SK-N-SH (cell line): ENCODE results near the gene SHMT1. TPM values are rescaled to one million over a fixed set of nuclear protein-coding genes. Genes with fewer than 3 reads are reported as not detected.

ENCODE experiments used
- CTCF ChIA-PET: fragments of 300-600, 350-600 bp; formaldehyde crosslinking; extraction: SDS; loops from one replicate; lab custom pipeline; 2021; lab: Yijun Ruan, JAX
- POLR2A ChIA-PET: fragments of 350-600 bp; sonication (Branson Sonifier 250); formaldehyde crosslinking; extraction: SDS; loops from one replicate; lab custom pipeline; 2020; ENCODE audit warnings: antibody characterized with exemption, inconsistent platforms; lab: Yijun Ruan, JAX
- DNase-seq: peaks from one replicate; pipeline ENCODE4 v3.0.0; 2012
- H2AFZ ChIP-seq: fragments of 200-600 bp; sonication (generic); 2 replicates; pipeline ENCODE4 v1.8.1; 2016; ENCODE audit warnings: antibody characterized with exemption, mild to moderate bottlenecking, low read depth
- H3F3A ChIP-seq: fragments of 200-600 bp; sonication (generic); replicated peaks from 2 replicates; pipeline ENCODE3; 2016; ENCODE audit warnings: antibody characterized with exemption, mild to moderate bottlenecking; ENCODE audit not compliant: insufficient read depth
- H3K27ac ChIP-seq, 2 experiments: fragments of 200-500 bp in 1 of 2; fragments of 200-600 bp in 1 of 2; sonication (Bioruptor generic) in 1 of 2; sonication (generic), shearing (Covaris generic) in 1 of 2; 2 replicates each; pipeline versions ENCODE4 v1.5.1 to v1.6.1; 2014 to 2016; ENCODE audit warnings: low read depth in 2 of 2, inconsistent platforms in 1 of 2, low read length in 1 of 2, mild to moderate bottlenecking in 1 of 2, mixed read lengths in 1 of 2
- H3K27me3 ChIP-seq: fragments of 200-600 bp; sonication (generic), shearing (Covaris generic); 2 replicates; pipeline ENCODE4 v1.6.1; 2016; ENCODE audit warnings: mixed run types; ENCODE audit not compliant: insufficient read depth
- H3K36me3 ChIP-seq, 2 experiments: fragments of 200-500 bp in 1 of 2; fragments of 200-600 bp in 1 of 2; sonication (Bioruptor generic) in 1 of 2; sonication (generic) in 1 of 2; replicated peaks in 1 of 2; 2 replicates each; pipeline versions ENCODE3 to v1.5.1; 2014 to 2016; ENCODE audit warnings: low read length in 1 of 2, mild to moderate bottlenecking in 1 of 2; ENCODE audit not compliant: insufficient read depth in 2 of 2, control insufficient read depth in 1 of 2
- H3K4me1 ChIP-seq, 2 experiments: fragments of 200-500 bp in 1 of 2; fragments of 200-600 bp in 1 of 2; sonication (Bioruptor generic) in 1 of 2; sonication (generic), shearing (Covaris generic) in 1 of 2; 2 replicates each; pipeline versions ENCODE4 v1.5.1 to v1.6.1; 2014 to 2016; ENCODE audit warnings: low read depth in 1 of 2, low read length in 1 of 2, mixed run types in 1 of 2; ENCODE audit not compliant: insufficient read depth in 2 of 2, control insufficient read depth in 1 of 2
- H3K4me2 ChIP-seq: fragments of 200-600 bp; sonication (generic), shearing (Covaris generic); 2 replicates; pipeline ENCODE4 v1.6.1; 2017; ENCODE audit warnings: mixed run types
- H3K4me3 ChIP-seq, 2 experiments: fragments of 200-500 bp in 1 of 2; fragments of 200-600 bp in 1 of 2; sonication (Bioruptor generic) in 1 of 2; sonication (generic), shearing (Covaris generic) in 1 of 2; 2 replicates each; pipeline versions ENCODE4 v1.5.1 to v1.8.1; 2014 to 2016; ENCODE audit warnings: low read depth in 2 of 2, inconsistent platforms in 1 of 2, low read length in 1 of 2, mild to moderate bottlenecking in 1 of 2, mixed read lengths in 1 of 2, moderate library complexity in 1 of 2
- H3K79me2 ChIP-seq: fragments of 200-600 bp; sonication (generic); 2 replicates; pipeline ENCODE4 v1.8.1; 2017; ENCODE audit warnings: mild to moderate bottlenecking; ENCODE audit not compliant: insufficient read depth
- H3K9ac ChIP-seq: fragments of 200-600 bp; sonication (generic); 2 replicates; pipeline ENCODE4 v1.6.1; 2017; ENCODE audit warnings: mixed run types
- H3K9me2 ChIP-seq: fragments of 200-600 bp; sonication (generic); 2 replicates; pipeline ENCODE4 v1.6.1; 2017; ENCODE audit warnings: mixed run types
- H3K9me3 ChIP-seq: fragments of 200-600 bp; sonication (generic); 2 replicates; pipeline ENCODE4 v1.6.1; 2017; ENCODE audit warnings: mixed run types, mild to moderate bottlenecking, moderate library complexity
- H4K20me1 ChIP-seq: fragments of 200-600 bp; sonication (generic); 2 replicates; pipeline ENCODE4 v1.6.1; 2017; ENCODE audit warnings: mild to moderate bottlenecking, mixed run types; ENCODE audit not compliant: insufficient read depth
- CHD2 ChIP-seq: fragments of 150-350 bp; IDR thresholded peaks from 2 replicates; pipeline ENCODE4 v1.6.1; 2018; ENCODE audit warnings: low read length; ENCODE audit not compliant: partially characterized antibody
- ELF1 ChIP-seq: IDR thresholded peaks from 2 replicates; pipeline ENCODE4 v1.4.0; 2012
- EZH2phosphoT487 ChIP-seq: fragments of 200-600 bp; sonication (generic); IDR thresholded peaks from 2 replicates; pipeline ENCODE4 v1.6.1; 2017; ENCODE audit warnings: low read depth, mixed run types, mild to moderate bottlenecking, antibody characterized with exemption, moderate library complexity, borderline replicate concordance
- FOXJ3 ChIP-seq: sonication (generic); formaldehyde crosslinking; IDR thresholded peaks from 2 replicates; pipeline ENCODE4 v1.5.1; 2020; ENCODE audit warnings: mild to moderate bottlenecking, missing genetic modification reagents
- GABPA ChIP-seq: IDR thresholded peaks from 2 replicates; pipeline ENCODE4 v1.4.0; 2012; ENCODE audit warnings: low read depth, mild to moderate bottlenecking
- GATA2 ChIP-seq: sonication (generic); formaldehyde crosslinking; IDR thresholded peaks from 2 replicates; pipeline ENCODE4 v1.5.0; 2020; ENCODE audit warnings: mild to moderate bottlenecking, missing genetic modification reagents
- IRF3 ChIP-seq: fragments of 150-350 bp; IDR thresholded peaks from 2 replicates; pipeline ENCODE4 v1.6.1; 2016; ENCODE audit warnings: mild to moderate bottlenecking, low read depth, low read length
- JUND ChIP-seq: IDR thresholded peaks from 2 replicates; pipeline ENCODE4 v1.4.0; 2012
- MEF2A ChIP-seq: IDR thresholded peaks from 2 replicates; pipeline ENCODE4 v1.4.0; 2012; ENCODE audit warnings: low read depth, borderline replicate concordance
- NFIC ChIP-seq: IDR thresholded peaks from 2 replicates; pipeline ENCODE4 v1.4.0; 2012; ENCODE audit warnings: borderline replicate concordance
- RAD21 ChIP-seq: IDR thresholded peaks from 2 replicates; pipeline ENCODE4 v1.6.1; 2012; ENCODE audit warnings: mild to moderate bottlenecking, low read length
- SIN3A ChIP-seq: IDR thresholded peaks from 2 replicates; pipeline ENCODE4 v1.6.1; 2012; ENCODE audit warnings: low read depth, mild to moderate bottlenecking, low read length, moderate library complexity, borderline replicate concordance
- TAF1 ChIP-seq: IDR thresholded peaks from 2 replicates; pipeline ENCODE4 v1.6.1; 2012; ENCODE audit warnings: low read depth, mild to moderate bottlenecking, low read length, moderate library complexity, borderline replicate concordance
- USF1 ChIP-seq: IDR thresholded peaks from 2 replicates; pipeline ENCODE4 v1.4.0; 2012; ENCODE audit warnings: low read depth, borderline replicate concordance
- USF2 ChIP-seq: fragments of 150-350 bp; IDR thresholded peaks from 2 replicates; pipeline ENCODE4 v1.6.1; 2017; ENCODE audit warnings: antibody characterized with exemption, low read length, low read depth, borderline replicate concordance
- WGBS: methylation state at CpG from one replicate; pipeline ENCODE4 v1.1.6; 2017; ENCODE audit warnings: low lambda C conversion rate; 5-methylcytosine and 5-hydroxymethylcytosine counted together
- polyA plus RNA-seq, 3 experiments: library from polyadenylated mRNA; depleted of rRNA; stranded (reverse); fragments of >200 nt; gene quantifications; 2 replicates each; pipeline ENCODE4 v1.2.3, GENCODE V29; 2012
- TF ChIP-seq, protein P1 (sequence below): IDR thresholded peaks from 2 replicates; pipeline ENCODE4 v1.6.1; 2012; ENCODE audit warnings: mild to moderate bottlenecking, low read depth, low read length, moderate library complexity

Gene SHMT1
- polyA plus RNA-seq, 1 of the 3 experiments (the other 2 are of a cell fraction): 17.0 TPM

DNA sequence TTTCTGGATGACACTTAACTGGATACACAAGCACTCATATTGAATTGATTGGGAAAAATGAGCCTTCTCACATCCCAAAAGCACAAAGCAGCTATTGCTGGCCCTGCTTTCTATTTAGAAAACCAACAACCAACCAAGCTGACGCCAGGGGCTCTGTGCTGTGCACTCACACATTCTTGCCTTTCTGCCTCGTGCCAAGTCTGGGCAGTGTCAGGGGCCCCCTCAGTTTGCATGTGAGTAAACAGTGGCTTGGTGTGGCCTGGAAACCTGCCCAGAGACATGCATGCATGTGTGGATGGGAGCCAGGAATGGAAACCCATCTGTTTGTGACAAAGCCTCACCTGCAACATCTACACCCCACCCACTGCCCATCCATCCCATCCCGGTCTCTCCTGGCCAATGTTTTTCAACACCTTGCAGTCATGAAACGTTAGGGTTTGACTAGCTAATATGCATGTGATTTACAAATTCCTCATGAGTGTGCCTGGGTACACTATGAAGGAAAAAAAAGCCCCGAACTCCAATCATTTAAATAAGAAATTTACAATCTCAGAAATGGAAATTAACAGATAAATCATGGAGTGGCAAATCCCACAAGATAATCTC, 82.5 kb downstream of the SHMT1 start:
- Histone ChIP-seq H3K27ac (no peak overlapping the region), H3K4me2 (no peak overlapping the region), H3F3A (no peaks in the 10 kb centered on the region), H3K4me1 (no peaks in the 10 kb centered on the region), H3K79me2 (no peaks in the 10 kb centered on the region), H3K4me3 (no peak overlapping the region), H3K27me3 (no peaks in the 10 kb centered on the region), H3K36me3 (peaks cover 53 to 74% of the 10 kb centered on the region in 2 experiments), H3K9me2 (no peaks in the 10 kb centered on the region), H3K9ac (no peak overlapping the region), H3K9me3 (no peaks in the 10 kb centered on the region), H4K20me1 (no peaks in the 10 kb centered on the region), H2AFZ (no peak overlapping the region)
- ChIA-PET POLR2A (no interaction called here), CTCF (interaction anchor here (1.0 to 1.6 kb wide), 2 partner anchors 10 to 32 kb away, joined by 4 to 5 read pairs; no protein-coding TSS in a partner anchor)
- 81% methylated on average over 5 of the region's 5 CpGs for WGBS
- no peak for TF ChIP-seq TAF1
- no peak for TF ChIP-seq NFIC
- TF ChIP-seq USF2: no peak
- TF ChIP-seq SIN3A: no peak
- no peak for TF ChIP-seq FOXJ3 (CRISPR knock-in tag)
- no peak for TF ChIP-seq JUND
- TF ChIP-seq GABPA: no peak
- TF ChIP-seq ELF1: no peak
- TF ChIP-seq RAD21: no peak
- TF ChIP-seq MEF2A: no peak
- TF ChIP-seq USF1: no peak
- no peak for TF ChIP-seq CHD2
- TF ChIP-seq, protein P1, sequence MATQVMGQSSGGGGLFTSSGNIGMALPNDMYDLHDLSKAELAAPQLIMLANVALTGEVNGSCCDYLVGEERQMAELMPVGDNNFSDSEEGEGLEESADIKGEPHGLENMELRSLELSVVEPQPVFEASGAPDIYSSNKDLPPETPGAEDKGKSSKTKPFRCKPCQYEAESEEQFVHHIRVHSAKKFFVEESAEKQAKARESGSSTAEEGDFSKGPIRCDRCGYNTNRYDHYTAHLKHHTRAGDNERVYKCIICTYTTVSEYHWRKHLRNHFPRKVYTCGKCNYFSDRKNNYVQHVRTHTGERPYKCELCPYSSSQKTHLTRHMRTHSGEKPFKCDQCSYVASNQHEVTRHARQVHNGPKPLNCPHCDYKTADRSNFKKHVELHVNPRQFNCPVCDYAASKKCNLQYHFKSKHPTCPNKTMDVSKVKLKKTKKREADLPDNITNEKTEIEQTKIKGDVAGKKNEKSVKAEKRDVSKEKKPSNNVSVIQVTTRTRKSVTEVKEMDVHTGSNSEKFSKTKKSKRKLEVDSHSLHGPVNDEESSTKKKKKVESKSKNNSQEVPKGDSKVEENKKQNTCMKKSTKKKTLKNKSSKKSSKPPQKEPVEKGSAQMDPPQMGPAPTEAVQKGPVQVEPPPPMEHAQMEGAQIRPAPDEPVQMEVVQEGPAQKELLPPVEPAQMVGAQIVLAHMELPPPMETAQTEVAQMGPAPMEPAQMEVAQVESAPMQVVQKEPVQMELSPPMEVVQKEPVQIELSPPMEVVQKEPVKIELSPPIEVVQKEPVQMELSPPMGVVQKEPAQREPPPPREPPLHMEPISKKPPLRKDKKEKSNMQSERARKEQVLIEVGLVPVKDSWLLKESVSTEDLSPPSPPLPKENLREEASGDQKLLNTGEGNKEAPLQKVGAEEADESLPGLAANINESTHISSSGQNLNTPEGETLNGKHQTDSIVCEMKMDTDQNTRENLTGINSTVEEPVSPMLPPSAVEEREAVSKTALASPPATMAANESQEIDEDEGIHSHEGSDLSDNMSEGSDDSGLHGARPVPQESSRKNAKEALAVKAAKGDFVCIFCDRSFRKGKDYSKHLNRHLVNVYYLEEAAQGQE: no peak
- TF ChIP-seq IRF3: no peak
- TF ChIP-seq GATA2: no peak
- no peak for TF ChIP-seq EZH2phosphoT487
- DNase-seq: no peak
